GM12878 (cell line): ENCODE measurements around the gene SEMA4A. TPM values are rescaled to one million over a fixed set of nuclear protein-coding genes. Genes with fewer than 3 reads are reported as not detected.

Experiments
- ATAC-seq: fragments of 200-7000 bp; cut with Tn5 transposase; 3 replicates; pipeline ENCODE4 v1.9.1; 2020; ENCODE audit warnings: mild to moderate bottlenecking, moderate library complexity
- BruUV-seq: library from RNA; stranded (reverse); fragments of 400-500 nt; replicated peaks from 2 replicates; lab custom pipeline; 2021; lab: Mats Ljungman, UMichigan
- CTCF ChIA-PET: fragments of 300-600 bp; sonication (Branson Sonifier 250); formaldehyde crosslinking; extraction: SDS; loops from one replicate; lab custom pipeline; 2021; ENCODE audit warnings: inconsistent platforms; lab: Yijun Ruan, JAX
- POLR2A ChIA-PET: fragments of 350-600 bp; formaldehyde crosslinking; extraction: SDS; loops from one replicate; lab custom pipeline; 2021; ENCODE audit warnings: inconsistent platforms; lab: Charles Lee
- RAD21 ChIA-PET: fragments of 300-600 bp; sonication (Branson Sonifier 250); formaldehyde crosslinking; loops from one replicate; lab custom pipeline; 2023; ENCODE audit warnings: antibody characterized with exemption; ENCODE audit not compliant: unreplicated experiment; lab: Charles Lee
- SMC1A ChIA-PET: fragments of 300-600 bp; sonication (Branson Sonifier 250); formaldehyde crosslinking; loops from one replicate; lab custom pipeline; 2023; ENCODE audit not compliant: unreplicated experiment, uncharacterized antibody; lab: Charles Lee
- DNase-seq: peaks from one replicate; pipeline ENCODE4 v3.0.0-alpha.2; 2011; ENCODE audit warnings: low read depth, low spot score
- FAIRE-seq: peaks from 3 replicates; lab custom pipeline; 2011; peaks lifted over from hg19 to GRCh38; lab: Jason Lieb, UNC
- H2AFZ ChIP-seq: 2 replicates; pipeline ENCODE4 v1.6.0; 2011; ENCODE audit warnings: low read depth, low read length, control low read depth; ENCODE audit not compliant: control insufficient read depth
- H3K27ac ChIP-seq: 2 replicates; pipeline ENCODE4 v1.5.1; 2011; ENCODE audit warnings: control low read depth; ENCODE audit not compliant: control insufficient read depth, insufficient read depth
- H3K27me3 ChIP-seq, 2 experiments: replicated peaks in 1 of 2; 2 replicates each; pipeline versions ENCODE4 v1.6.0 to v1.6.1; 2011; ENCODE audit warnings: low read length in 1 of 2; ENCODE audit not compliant: control insufficient read depth in 2 of 2, insufficient read depth in 2 of 2
- H3K36me3 ChIP-seq, 2 experiments: 2 replicates each; pipeline ENCODE4 v1.5.1; 2011; ENCODE audit warnings: low read length in 1 of 2; ENCODE audit not compliant: control insufficient read depth in 2 of 2, insufficient read depth in 2 of 2
- H3K4me1 ChIP-seq: 2 replicates; pipeline ENCODE4 v1.6.1; 2011; ENCODE audit warnings: mild to moderate bottlenecking, low read length, moderate library complexity, mixed read lengths; ENCODE audit not compliant: control insufficient read depth, insufficient read depth
- H3K4me2 ChIP-seq: 2 replicates; pipeline ENCODE4 v1.6.0; 2011; ENCODE audit warnings: control low read depth; ENCODE audit not compliant: control insufficient read depth, insufficient read depth
- H3K4me3 ChIP-seq: fragments of 200-600 bp; sonication (generic); 2 replicates; pipeline ENCODE4 v1.5.1; 2016
- H3K79me2 ChIP-seq: 2 replicates; pipeline ENCODE4 v1.6.0; 2011; ENCODE audit warnings: low read length; ENCODE audit not compliant: control insufficient read depth, insufficient read depth
- H3K9ac ChIP-seq: 2 replicates; pipeline ENCODE4 v1.8.0; 2011; ENCODE audit warnings: low read length, control low read depth, mixed read lengths; ENCODE audit not compliant: control insufficient read depth, insufficient read depth
- H3K9me3 ChIP-seq: replicated peaks from 3 replicates; pipeline ENCODE4 v1.5.1; 2011; ENCODE audit warnings: mild to moderate bottlenecking, low read length; ENCODE audit not compliant: control insufficient read depth, insufficient read depth
- H4K20me1 ChIP-seq: 2 replicates; pipeline ENCODE4 v1.6.0; 2011; ENCODE audit not compliant: control insufficient read depth, insufficient read depth
- CBFB ChIP-seq: IDR thresholded peaks from 2 replicates; pipeline ENCODE4 v1.6.1; 2016; ENCODE audit warnings: antibody characterized with exemption, low read depth
- FOS ChIP-seq: IDR thresholded peaks from 3 replicates; pipeline ENCODE4 v1.6.1; 2011; ENCODE audit warnings: borderline replicate concordance; ENCODE audit not compliant: insufficient read length; ENCODE audit errors: extremely low read depth
- IKZF1 ChIP-seq: fragments of 450-650 bp; conservative IDR thresholded peaks from 2 replicates; pipeline ENCODE4 v1.6.1; 2017; ENCODE audit warnings: antibody characterized with exemption, mild to moderate bottlenecking
- NFXL1 ChIP-seq: fragments of 450-650 bp; IDR thresholded peaks from 2 replicates; pipeline ENCODE4 v1.6.1; 2017; ENCODE audit warnings: antibody characterized with exemption, mild to moderate bottlenecking, borderline replicate concordance
- RB1 ChIP-seq: fragments of 450-650 bp; formaldehyde crosslinking; IDR thresholded peaks from 2 replicates; pipeline ENCODE4 v1.6.1; 2017; ENCODE audit warnings: mild to moderate bottlenecking, borderline replicate concordance
- SMC3 ChIP-seq: IDR thresholded peaks from 2 replicates; pipeline ENCODE4 v1.6.1; 2011; ENCODE audit warnings: low read length, improper control_type of control experiment, borderline replicate concordance
- YBX1 ChIP-seq: fragments of 450-650 bp; IDR thresholded peaks from 2 replicates; pipeline ENCODE4 v1.6.1; 2016; ENCODE audit warnings: antibody characterized with exemption
- WGBS: methylation state at CpG from one replicate; pipeline ENCODE4 v1.1.6; 2016; ENCODE audit warnings: low lambda C conversion rate; ENCODE audit not compliant: insufficient replicate concordance, insufficient coverage; ENCODE audit errors: missing lambda C conversion rate; 5-methylcytosine and 5-hydroxymethylcytosine counted together
- in situ Hi-C: fragments of 300-500 bp; cut with MboI; formaldehyde crosslinking; loops from 9 replicates; pipeline ENCODE4 v1.14.3; 2018; ENCODE audit warnings: mixed read lengths
- intact Hi-C: fragments of 100-400 bp; cut with micrococcal nuclease; formaldehyde crosslinking; loops from one replicate; pipeline ENCODE4 v1.14.2; 2022; ENCODE audit not compliant: unreplicated experiment
- polyA plus RNA-seq, 11 experiments: library from polyadenylated mRNA; depleted of rRNA in 4 of 11; unstranded in 6 of 11; stranded (reverse) in 5 of 11; fragments of >200 nt; fragmentation: Nextera tagmentation in 4 of 11; fragmentation: Illumina TruSeq in 1 of 11; extraction: Ambion mirVana in 4 of 11; extraction: Trizol in 1 of 11; gene quantifications; 1 replicate in 1 of 11; 2 replicates in 10 of 11; pipeline versions ENCODE4 v1.2.1 to v1.2.3, GENCODE V29; 2011 to 2016; ENCODE audit warnings: inconsistent platforms in 2 of 11, missing spikeins in 2 of 11, low read depth in 1 of 11
- total RNA-seq, 4 experiments: library from RNA; depleted of rRNA in 3 of 4; stranded (reverse); fragments of >200 nt in 3 of 4; fragmentation: Illumina TruSeq in 1 of 4; extraction: Trizol in 1 of 4; gene quantifications; 2 replicates each; pipeline versions ENCODE4 v1.2.1 to v1.2.3, GENCODE V29; 2013 to 2021
- TF ChIP-seq, protein P1 (sequence below): fragments of 450-650 bp; IDR thresholded peaks from 2 replicates; pipeline ENCODE4 v1.6.1; 2017; ENCODE audit warnings: mild to moderate bottlenecking
- TF ChIP-seq, protein P2 (sequence below): fragments of 150-350 bp; IDR thresholded peaks from 2 replicates; pipeline ENCODE4 v1.6.1; 2014; ENCODE audit warnings: mild to moderate bottlenecking, low read depth, low read length

SEMA4A gene
- total and polyA plus RNA-seq, 10 of the 15 experiments (the other 5 are each of a cell fraction or from before 2014, with no cell fraction given): 2.6 to 64.2 (median 32.8) TPM

DNA sequence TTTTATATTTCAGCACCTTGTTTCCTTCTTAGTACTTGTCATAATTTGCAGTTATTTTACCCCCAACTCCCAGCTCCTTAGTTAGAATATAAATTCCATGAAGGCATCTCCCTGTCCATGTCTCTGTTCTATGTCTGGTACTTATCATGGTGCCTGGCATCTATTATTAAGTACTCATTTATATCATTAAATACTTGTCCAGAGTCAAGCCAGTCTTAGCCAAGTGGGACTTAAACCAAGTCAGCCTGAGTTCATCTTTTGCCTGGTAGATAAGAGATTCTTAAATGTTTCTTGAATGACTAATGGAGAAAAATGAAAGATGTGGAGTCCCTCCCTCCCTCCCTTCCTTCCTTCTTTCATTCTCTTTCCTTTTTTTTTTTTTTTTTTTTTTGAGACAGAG, 49.9 kb downstream of the SEMA4A start:
- in situ Hi-C loops (no loop called here), intact Hi-C loops (no loop called here)
- FAIRE-seq: no peak
- Histone ChIP-seq H3K27me3 (no peaks in the 10 kb centered on the region), H2AFZ (no peak overlapping the region), H3K9me3 (no peaks in the 10 kb centered on the region), H4K20me1 (no peaks in the 10 kb centered on the region), H3K4me3 (no peak overlapping the region), H3K79me2 (peaks cover 44% of the 10 kb centered on the region), H3K4me2 (no peak overlapping the region; the same call in 1 of the 2 replicates), H3K9ac (no peak overlapping the region), H3K36me3 (peaks cover 12 to 26% of the 10 kb centered on the region in 2 experiments), H3K27ac (no peak overlapping the region), H3K4me1 (peaks cover 5% of the 10 kb centered on the region)
- SMC1A ChIA-PET: interaction anchor here (0.7 to 3.5 kb wide), 3 partner anchors 10 to 23 kb away, joined by 3 to 16 read pairs (median 5); partner anchors contain the start of gene PMF1
- no peak for ATAC-seq
- no peak for DNase-seq
- POLR2A ChIA-PET: interaction anchor here (1.0 to 11.8 kb wide), 2 partner anchors 8 to 9 kb away, joined by 6 to 139 read pairs; partner anchors contain the start of genes PMF1 and SLC25A44
- RAD21 ChIA-PET: interaction anchor here (2.7 kb wide), 1 partner anchor 22 kb away, joined by 8 read pairs; no protein-coding TSS in a partner anchor
- no peak for TF ChIP-seq CBFB
- TF ChIP-seq, protein P1, sequence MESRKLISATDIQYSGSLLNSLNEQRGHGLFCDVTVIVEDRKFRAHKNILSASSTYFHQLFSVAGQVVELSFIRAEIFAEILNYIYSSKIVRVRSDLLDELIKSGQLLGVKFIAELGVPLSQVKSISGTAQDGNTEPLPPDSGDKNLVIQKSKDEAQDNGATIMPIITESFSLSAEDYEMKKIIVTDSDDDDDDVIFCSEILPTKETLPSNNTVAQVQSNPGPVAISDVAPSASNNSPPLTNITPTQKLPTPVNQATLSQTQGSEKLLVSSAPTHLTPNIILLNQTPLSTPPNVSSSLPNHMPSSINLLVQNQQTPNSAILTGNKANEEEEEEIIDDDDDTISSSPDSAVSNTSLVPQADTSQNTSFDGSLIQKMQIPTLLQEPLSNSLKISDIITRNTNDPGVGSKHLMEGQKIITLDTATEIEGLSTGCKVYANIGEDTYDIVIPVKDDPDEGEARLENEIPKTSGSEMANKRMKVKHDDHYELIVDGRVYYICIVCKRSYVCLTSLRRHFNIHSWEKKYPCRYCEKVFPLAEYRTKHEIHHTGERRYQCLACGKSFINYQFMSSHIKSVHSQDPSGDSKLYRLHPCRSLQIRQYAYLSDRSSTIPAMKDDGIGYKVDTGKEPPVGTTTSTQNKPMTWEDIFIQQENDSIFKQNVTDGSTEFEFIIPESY: no peak
- no peak for TF ChIP-seq FOS
- CTCF ChIA-PET: interaction anchor here (1.2 kb wide), 1 partner anchor 9 kb away, joined by 3 read pairs; the partner anchor contains the start of gene PMF1
- no TSS peak for BruUV-seq

DNA sequence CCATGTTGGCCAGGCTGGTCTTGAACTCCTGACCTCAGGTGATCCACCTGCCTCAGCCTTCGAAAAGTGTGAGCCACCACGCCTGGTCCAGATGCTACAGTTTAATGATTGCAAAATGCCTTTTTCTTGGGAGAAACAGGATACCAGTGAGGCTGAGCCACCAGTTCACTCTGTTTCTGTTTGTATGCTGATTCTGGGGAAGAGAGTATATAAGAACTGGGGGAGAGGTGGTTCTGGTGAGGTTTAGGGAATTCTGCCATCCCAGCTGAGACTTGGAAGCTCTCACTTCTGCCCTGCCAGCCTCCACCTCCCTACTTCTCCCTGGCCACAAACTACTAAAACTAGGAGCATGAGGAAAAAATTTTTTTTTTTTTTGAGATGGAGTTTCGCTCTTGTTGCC, 51.3 kb downstream of the SEMA4A start:
- Histone ChIP-seq H3K27me3 (no peaks in the 10 kb centered on the region), H3K4me1 (peaks cover 2% of the 10 kb centered on the region), H3K9ac (no peak overlapping the region), H3K79me2 (peaks cover 31% of the 10 kb centered on the region), H3K36me3 (peaks cover 8 to 35% of the 10 kb centered on the region in 2 experiments), H4K20me1 (no peaks in the 10 kb centered on the region), H2AFZ (no peak overlapping the region), H3K4me3 (no peak overlapping the region), H3K27ac (no peak overlapping the region), H3K4me2 (no peak overlapping the region), H3K9me3 (no peaks in the 10 kb centered on the region)
- POLR2A ChIA-PET: interaction anchor here (0.7 to 11.8 kb wide), 2 partner anchors 7 to 201 kb away, joined by 3 to 139 read pairs; partner anchors contain the start of gene PMF1
- WGBS: 98% methylated on average over 3 of the region's 3 CpGs
- RAD21 ChIA-PET: interaction anchor here (2.7 kb wide), 1 partner anchor 20 kb away, joined by 8 read pairs; no protein-coding TSS in a partner anchor
- TF ChIP-seq NFXL1: no peak
- no peak for TF ChIP-seq FOS
- no peak for TF ChIP-seq SMC3
- no peak for TF ChIP-seq YBX1
- TF ChIP-seq, protein P2, sequence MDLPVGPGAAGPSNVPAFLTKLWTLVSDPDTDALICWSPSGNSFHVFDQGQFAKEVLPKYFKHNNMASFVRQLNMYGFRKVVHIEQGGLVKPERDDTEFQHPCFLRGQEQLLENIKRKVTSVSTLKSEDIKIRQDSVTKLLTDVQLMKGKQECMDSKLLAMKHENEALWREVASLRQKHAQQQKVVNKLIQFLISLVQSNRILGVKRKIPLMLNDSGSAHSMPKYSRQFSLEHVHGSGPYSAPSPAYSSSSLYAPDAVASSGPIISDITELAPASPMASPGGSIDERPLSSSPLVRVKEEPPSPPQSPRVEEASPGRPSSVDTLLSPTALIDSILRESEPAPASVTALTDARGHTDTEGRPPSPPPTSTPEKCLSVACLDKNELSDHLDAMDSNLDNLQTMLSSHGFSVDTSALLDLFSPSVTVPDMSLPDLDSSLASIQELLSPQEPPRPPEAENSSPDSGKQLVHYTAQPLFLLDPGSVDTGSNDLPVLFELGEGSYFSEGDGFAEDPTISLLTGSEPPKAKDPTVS: no peak
- no peak for TF ChIP-seq RB1
- TF ChIP-seq IKZF1: no peak
- SMC1A ChIA-PET: interaction anchor here (1.0 kb wide), 1 partner anchor 50 kb away, joined by 3 read pairs; no protein-coding TSS in a partner anchor
- DNase-seq: no peak
- CTCF ChIA-PET: interaction anchor here (1.2 kb wide), 1 partner anchor 20 kb away, joined by 4 read pairs; no protein-coding TSS in a partner anchor
- FAIRE-seq: no peak
- in situ Hi-C loops (no loop called here), intact Hi-C loops (no loop called here)
- no peak for ATAC-seq
- BruUV-seq: no TSS peak
